Measurements from ENCODE around the gene GATA5.

Gene GATA5

GRCh38 chr20:62418709-62419487 is 56.9 kb downstream of the GATA5 start:
- DNase-seq (ENCODE audit: low read depth in 1 of 2, low spot score in 1 of 2): no peak

DNA sequence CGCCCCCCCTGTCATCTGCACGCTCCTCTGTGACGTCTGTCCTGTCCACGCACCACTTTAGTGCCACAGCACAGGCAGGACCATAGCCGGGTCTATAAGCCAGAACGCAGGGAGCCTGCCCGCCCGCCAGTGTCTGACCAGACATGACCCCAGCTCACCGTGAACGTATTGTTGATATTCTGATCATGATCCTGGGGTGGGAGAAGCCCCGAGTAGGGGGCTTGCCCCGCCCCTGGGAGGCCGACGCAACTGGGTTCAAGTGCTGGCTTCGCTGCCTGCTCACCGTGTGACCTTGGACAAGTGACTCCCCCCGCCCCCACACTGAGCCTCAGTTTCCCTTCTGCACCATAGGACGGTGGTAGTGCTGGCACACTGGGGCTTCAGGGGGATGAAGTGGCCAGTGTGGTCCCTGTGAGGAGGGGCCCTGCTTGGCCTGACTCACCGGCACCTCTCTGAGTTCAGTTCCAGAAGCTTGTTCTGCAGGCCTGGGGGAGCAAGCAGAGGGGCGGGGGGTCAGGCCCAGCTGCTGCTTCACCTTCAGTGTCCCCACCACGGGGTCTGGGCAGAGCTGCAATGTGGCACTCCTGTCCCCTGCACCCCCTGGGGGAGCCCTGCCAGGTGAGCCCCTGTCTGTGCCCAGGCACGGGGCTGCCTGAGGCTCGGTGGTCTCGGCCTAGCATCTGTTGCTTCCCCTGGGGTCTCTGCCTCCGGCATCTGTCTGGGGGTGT is 57.6 kb downstream of the GATA5 start:
- no peak for DNase-seq (ENCODE audit: low read depth in 1 of 2, low spot score in 1 of 2)

DNA sequence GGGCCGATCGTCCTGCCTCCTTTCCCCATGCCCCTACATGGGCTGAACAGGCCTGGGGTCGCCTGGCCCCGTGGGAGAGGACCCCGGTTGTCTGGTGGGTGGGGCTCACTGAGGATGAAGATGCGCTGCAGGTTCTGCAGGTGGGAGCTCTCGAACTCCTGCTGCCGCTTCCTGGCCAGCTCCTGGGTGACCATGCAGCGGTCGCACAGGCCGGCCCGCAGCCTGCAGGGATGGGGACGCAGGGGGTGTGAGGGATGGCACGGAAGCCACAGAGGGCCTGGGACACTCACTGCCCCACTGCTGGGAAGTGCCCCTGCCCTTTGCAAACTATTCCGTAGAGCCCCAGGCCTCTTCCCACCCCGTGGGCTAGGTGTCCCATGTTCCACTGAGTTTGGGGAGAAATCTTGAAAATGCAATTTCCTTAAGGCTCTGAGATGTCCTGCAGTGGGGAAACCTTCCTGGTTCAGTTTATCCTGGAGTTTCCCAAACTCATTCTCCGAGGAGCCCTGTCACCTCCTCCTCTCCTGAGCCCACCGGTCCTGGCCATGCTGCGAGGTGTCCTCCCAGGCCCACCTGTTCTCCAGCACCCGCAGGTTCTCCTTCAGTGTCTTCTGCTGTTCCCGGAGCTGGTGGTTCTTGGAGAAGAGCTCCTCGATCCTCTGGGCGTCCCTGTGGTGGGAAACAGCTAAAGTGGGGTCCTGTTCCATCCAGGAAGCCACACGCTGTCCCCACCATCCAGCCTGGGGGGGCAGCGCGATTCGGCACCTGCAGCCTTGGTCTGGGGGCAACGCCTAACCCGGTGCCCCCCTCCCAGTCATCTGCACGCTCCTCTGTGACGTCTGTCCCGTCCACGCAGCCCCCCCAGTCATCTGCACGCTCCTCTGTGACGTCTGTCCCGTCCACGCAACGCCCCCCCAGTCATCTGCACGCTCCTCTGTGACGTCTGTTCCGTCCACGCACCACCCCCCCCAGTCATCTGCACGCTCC is 58.9 kb downstream of the GATA5 start:
- no peak for DNase-seq (ENCODE audit: low read depth in 1 of 2, low spot score in 1 of 2)

DNA sequence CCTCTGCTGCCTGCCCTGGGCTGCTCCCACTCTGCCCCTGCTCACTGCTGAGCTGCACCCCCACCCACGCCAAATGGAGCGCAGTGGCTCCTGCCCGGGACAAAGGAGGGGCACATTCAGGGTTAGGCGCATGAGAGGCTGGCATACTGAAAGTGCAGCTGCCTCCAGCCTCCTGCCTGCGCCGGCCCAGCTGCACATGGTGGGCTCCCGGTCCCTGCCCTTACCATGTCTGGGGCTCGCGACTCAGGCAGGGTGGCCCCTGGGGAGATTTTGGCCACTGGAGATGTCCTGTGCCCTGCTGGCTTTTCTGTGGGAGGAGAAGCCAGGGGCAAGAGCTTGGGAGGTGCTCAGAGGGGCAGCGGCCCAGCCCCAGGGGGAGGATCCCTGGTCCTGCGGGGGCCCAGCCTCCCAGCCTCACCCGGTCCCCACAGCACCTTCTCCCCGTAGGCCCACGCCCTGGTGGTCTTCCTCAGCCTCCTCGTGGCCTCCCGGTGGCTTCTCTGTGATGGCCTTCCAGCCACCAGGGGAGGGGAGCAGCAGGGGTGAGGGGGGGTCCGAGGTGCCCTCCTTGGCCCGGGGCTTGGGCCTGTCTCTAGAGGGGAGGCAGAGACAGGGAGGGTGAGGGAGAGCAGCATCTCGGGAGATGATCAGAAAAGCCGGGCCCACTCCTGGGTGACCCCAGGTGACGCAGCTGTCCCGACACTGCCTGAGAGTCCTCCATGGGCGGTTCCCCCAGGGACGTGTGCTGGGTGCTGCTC is 60.3 kb downstream of the GATA5 start:
- no peak for DNase-seq (ENCODE audit: low read depth in 1 of 2, low spot score in 1 of 2)

- DNase-seq (ENCODE audit: low read depth in 1 of 2, low spot score in 1 of 2): no peak
Observed at GRCh38 chr20:62413896-62414481, 61.8 kb downstream of the GATA5 start.

Data from activated CD4-positive, alpha-beta T cell treated with anti-CD3 and anti-CD28 coated beads, Interleukin-2, amount 50 U/mL, for 24 hours (primary cell).